A549 treated with CORT108297 at 1 μM for 4 hours (cell line): ENCODE results near the gene CNGA3. TPM values are rescaled to one million over a fixed set of nuclear protein-coding genes. Genes with fewer than 3 reads are reported as not detected.

Source experiments
- total RNA-seq: library from RNA; stranded (reverse); fragments of 200-300 nt; extraction: Qiagen RNA extraction; gene quantifications from 5 replicates; pipeline ENCODE4 v1.2.3, GENCODE V29; 2022

CNGA3 gene
- total RNA-seq: 0.06 TPM in 1 of 5 replicates, not detected in the others

DNA sequence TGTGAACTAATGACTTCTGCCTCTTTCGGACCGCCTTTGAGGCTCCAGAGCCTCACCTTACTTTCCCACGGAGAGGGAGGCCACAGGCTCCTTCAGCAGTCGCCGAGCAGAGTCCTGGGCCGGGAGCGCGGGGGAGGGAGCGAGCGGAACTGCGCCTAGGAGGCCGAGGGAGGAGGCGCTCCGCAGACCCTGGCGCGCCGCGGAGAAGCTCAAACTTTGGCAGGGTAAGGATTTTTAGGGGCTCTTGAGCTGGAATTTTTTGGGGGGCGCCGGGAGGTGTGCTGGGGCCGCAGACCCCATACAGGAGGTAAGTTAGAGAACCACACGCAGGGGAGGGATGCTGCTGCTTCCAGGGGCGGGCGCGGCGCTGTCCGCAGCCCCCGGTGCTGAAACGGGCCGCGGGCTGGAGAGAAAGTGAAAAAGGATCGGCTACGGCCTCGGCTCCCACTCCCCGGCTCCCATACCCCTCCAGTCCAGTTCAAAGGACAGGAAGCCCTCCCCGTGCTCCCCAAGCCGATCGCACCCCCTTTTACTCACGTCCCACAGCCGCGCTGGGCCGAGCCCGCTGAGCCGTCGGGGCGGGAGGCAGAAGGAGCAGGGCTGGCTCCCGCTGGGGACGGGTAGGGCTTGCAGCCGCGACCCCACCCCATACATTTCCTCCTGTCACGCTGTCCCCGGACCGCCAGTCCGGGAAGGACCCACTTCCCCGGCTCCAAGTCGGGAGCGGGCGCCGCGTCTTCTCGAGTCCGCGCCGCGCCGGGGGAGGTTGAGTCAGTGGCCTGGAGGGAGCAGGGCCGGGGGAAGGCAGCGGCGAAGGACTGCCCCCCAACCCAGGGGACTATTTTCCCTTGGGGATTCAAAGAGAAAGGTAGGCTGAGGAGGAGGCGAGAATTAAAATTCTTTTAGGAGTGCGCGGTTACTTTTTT lies at the start of gene CNGA3:
Gene CNGA3, plus strand, starts transcription at position 146 of the 926 bp plus-strand sequence. CDS start 23,520 bp downstream, outside the sequence.

DNA sequence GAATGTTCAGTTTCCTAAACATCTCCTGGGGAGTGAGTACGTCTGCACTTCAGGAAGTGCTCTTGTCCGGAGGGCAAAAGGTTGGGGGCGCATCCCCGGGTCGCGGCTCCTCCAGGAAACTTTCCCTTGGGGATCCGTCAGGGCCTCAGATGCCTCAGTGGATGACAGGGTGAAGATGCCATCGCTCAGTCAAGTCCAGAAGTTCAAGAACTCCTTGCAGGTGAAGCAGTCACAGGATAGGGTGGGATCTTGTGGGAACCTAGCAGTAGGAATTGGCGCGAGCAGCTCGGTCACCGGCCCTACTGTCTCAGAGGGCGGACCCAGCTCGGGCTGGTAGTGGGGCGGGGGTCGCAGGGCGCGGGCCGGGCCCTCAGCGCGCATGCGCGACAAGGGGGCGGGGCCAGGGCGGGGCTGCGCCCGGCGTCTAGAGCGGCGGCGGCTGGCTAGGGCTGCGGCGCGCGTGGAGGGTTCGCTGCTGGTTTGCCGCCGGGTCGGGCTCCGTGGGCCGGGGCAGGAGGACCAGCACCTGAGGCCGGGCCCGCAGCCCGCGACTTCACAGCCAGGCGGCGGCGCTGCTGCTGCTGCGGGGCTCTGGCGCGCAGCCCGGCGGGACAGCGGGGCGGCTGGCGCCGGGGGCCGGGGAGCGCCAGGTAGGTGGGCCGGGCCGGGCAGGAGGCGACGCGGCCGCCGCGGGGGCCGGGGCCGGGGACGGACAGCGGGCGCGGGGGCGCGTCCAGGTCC lies 98.3 kb downstream of the CNGA3 start, which contains the start of gene INPP4A:
Gene INPP4A, plus strand, starts transcription at position 423 of the 741 bp plus-strand sequence. CDS start 75,191 bp downstream, outside the sequence.

Other genes starting within 250 kb of the CNGA3 start
- gene INPP4A, start 98.4 kb downstream of the CNGA3 start, total RNA-seq: 6.4 to 10.7 TPM (median 9.6 TPM) in 5 replicates